Colon (tissue), 2 donors: ENCODE data around the gene HIVEP1.

Source experiments
- FAIRE-seq: peaks from 2 replicates; lab custom pipeline; 2012; peaks lifted over from hg19 to GRCh38; lab: Jason Lieb, UNC
- donor health status: control.
- donor health status: control.

The HIVEP1 gene

GRCh38 chr6:12049165-12049564 is 37.1 kb downstream of the HIVEP1 start:
- no peak for FAIRE-seq

GRCh38 chr6:12051861-12052368 is 39.8 kb downstream of the HIVEP1 start:
- FAIRE-seq, result no peak

GRCh38 chr6:12058172-12058961 is 46.3 kb downstream of the HIVEP1 start:
- FAIRE-seq, result no peak

GRCh38 chr6:12060780-12061609 is 48.9 kb downstream of the HIVEP1 start:
- no peak for FAIRE-seq

GRCh38 chr6:12062605-12063004 is 50.5 kb downstream of the HIVEP1 start:
- no peak for FAIRE-seq

GRCh38 chr6:12064131-12064530 is 52.0 kb downstream of the HIVEP1 start:
- FAIRE-seq, result no peak

- FAIRE-seq, result no peak
These were observed 52.5 kb downstream of the HIVEP1 start for GRCh38 chr6:12064538-12065071.

GRCh38 chr6:12065321-12066140 is 53.4 kb downstream of the HIVEP1 start:
- FAIRE-seq, result no peak

GRCh38 chr6:12066297-12066696 is 54.2 kb downstream of the HIVEP1 start:
- FAIRE-seq, result no peak

GRCh38 chr6:12068899-12069557 is 56.9 kb downstream of the HIVEP1 start:
- FAIRE-seq, result no peak

- no peak for FAIRE-seq
These were observed 57.9 kb downstream of the HIVEP1 start for GRCh38 chr6:12069891-12070529.

- no peak for FAIRE-seq
These were observed 59.0 kb downstream of the HIVEP1 start for GRCh38 chr6:12071064-12071615.

- no peak for FAIRE-seq
These were observed 63.0 kb downstream of the HIVEP1 start for GRCh38 chr6:12075067-12075563.

GRCh38 chr6:12077021-12077710 is 65.1 kb downstream of the HIVEP1 start:
- no peak for FAIRE-seq

- no peak for FAIRE-seq
These were observed 65.9 kb downstream of the HIVEP1 start for GRCh38 chr6:12078014-12078413.

- no peak for FAIRE-seq
These were observed 69.7 kb downstream of the HIVEP1 start for GRCh38 chr6:12081771-12082170.

- no peak for FAIRE-seq
These were observed 70.3 kb downstream of the HIVEP1 start for GRCh38 chr6:12082368-12082767.

- no peak for FAIRE-seq
These were observed 71.2 kb downstream of the HIVEP1 start for GRCh38 chr6:12083302-12083701.

GRCh38 chr6:12083763-12084162 is 71.7 kb downstream of the HIVEP1 start:
- no peak for FAIRE-seq

- no peak for FAIRE-seq
These were observed 72.6 kb downstream of the HIVEP1 start for GRCh38 chr6:12084681-12085080.
